Measurements from ENCODE around the gene KCNMA1.

KCNMA1 gene

GRCh38 chr10:77633376-77633775 is 4.2 kb downstream of the KCNMA1 start:
- TF ChIP-seq, protein P1, sequence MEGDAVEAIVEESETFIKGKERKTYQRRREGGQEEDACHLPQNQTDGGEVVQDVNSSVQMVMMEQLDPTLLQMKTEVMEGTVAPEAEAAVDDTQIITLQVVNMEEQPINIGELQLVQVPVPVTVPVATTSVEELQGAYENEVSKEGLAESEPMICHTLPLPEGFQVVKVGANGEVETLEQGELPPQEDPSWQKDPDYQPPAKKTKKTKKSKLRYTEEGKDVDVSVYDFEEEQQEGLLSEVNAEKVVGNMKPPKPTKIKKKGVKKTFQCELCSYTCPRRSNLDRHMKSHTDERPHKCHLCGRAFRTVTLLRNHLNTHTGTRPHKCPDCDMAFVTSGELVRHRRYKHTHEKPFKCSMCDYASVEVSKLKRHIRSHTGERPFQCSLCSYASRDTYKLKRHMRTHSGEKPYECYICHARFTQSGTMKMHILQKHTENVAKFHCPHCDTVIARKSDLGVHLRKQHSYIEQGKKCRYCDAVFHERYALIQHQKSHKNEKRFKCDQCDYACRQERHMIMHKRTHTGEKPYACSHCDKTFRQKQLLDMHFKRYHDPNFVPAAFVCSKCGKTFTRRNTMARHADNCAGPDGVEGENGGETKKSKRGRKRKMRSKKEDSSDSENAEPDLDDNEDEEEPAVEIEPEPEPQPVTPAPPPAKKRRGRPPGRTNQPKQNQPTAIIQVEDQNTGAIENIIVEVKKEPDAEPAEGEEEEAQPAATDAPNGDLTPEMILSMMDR (conservative IDR thresholded peaks at IDR 0.05; ENCODE audit: low read depth, low read length), result no peak
- DNase-seq (ENCODE audit: low read depth), result no peak
- H3K4me3 ChIP-seq (ENCODE audit: low read length), result no peak overlapping the region

- no peak for DNase-seq (ENCODE audit: low read depth)
- no peak overlapping the region for H3K4me3 ChIP-seq (ENCODE audit: low read length)
- TF ChIP-seq, protein P1 (conservative IDR thresholded peaks at IDR 0.05; ENCODE audit: low read depth, low read length), result no peak
Observed at GRCh38 chr10:77631241-77631640, 6.4 kb downstream of the KCNMA1 start.

DNA sequence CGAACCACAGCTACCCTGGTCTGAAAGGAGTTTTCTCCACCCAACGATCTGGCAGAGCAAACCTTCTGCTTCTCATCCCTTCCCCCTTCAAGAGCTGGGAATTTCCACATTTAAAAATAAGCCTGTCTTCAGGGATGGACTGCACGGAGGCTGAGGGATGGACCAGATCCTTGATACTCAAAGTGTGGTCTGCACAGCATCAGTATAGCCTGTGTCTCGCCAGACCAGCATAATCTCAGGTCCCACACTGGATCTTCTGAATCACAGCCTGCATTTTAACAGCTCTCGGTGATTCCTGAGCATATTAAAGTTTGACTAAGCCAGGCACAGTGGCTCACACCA is 7.1 kb downstream of the KCNMA1 start:
- H3K4me3 ChIP-seq (ENCODE audit: low read length), result no peak overlapping the region
- no peak for DNase-seq (ENCODE audit: low read depth)
- TF ChIP-seq, protein P1 (conservative IDR thresholded peaks at IDR 0.05; ENCODE audit: low read depth, low read length), result no peak

- TF ChIP-seq, protein P1 (conservative IDR thresholded peaks at IDR 0.05; ENCODE audit: low read depth, low read length), result no peak
- H3K4me3 ChIP-seq (ENCODE audit: low read length), result no peak overlapping the region
- DNase-seq (ENCODE audit: low read depth), result no peak
Observed at GRCh38 chr10:77629775-77630506, 7.7 kb downstream of the KCNMA1 start.

DNA sequence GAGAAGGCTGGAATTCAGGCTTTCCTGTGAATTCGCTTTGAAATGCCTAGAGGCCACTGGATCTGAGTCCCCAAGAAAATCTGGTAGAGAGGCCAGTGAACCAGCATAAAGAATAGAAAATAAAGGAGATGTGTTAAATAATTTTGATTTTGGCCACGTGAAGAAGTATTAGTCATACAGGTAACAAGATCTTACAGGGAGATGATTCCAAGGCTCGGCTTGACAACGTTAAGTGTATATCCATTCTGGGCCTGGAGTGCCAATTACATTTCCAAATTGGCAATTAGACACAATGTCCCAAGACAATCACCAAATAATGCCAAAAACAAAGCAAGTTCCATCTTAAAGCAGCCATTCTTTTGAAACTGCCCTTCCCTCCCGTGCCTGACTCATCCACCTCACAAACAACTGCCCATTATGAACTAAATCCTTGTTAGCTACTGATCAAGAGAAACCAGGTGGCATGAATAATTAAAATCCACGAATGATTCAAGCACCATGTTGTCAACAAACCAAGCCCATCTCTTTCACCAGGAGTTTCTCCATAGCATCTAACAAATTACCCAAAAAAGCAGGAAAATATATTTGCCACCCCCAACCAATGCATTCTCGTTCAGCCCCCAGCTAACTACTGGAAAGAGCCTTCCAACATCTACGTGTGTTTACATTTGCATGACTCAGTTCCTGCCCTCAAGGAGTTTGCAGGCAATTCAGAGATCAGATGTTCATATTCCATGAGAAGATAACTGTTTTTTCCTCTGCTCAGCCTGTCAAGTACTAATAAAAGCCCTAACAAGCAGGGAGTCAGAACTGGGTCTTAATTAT is 8.5 kb downstream of the KCNMA1 start:
- no peak for DNase-seq (ENCODE audit: low read depth)
- H3K4me3 ChIP-seq (ENCODE audit: low read length), result no peak overlapping the region
- TF ChIP-seq, protein P1 (conservative IDR thresholded peaks at IDR 0.05; ENCODE audit: low read depth, low read length), result no peak

DNA sequence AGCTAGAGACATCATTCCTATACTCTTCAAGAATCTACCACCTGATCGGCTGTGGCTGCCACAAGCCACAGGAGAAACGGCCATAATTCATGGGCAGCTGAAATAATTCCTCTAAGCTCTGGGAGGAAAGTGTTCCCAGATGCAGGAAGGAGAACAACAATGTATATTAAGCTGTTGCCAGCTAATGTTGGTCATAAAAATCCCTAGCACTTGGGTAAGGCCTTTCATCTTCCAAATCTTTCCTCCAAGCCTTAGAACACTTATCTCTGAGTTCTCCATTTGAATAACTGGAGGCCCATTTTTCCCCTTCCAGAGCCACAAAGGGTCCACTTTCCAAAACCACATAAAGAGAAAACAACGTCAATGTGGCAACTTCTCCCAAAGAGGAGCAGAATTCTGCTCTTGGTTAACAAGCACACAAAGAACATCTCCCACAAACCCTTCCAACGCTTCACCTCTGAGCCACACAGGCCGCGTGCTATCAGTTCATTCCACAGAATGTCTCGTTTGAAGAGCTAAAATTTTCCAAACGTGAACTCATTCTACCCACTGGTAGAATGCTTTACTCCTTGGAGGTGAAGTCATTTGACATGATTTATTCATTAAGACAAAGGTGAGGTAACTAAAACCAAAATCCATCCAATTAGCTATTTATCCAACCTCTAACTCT is 11.2 kb downstream of the KCNMA1 start:
- DNase-seq (ENCODE audit: low read depth), result no peak
- TF ChIP-seq, protein P1 (conservative IDR thresholded peaks at IDR 0.05; ENCODE audit: low read depth, low read length), result no peak
- H3K4me3 ChIP-seq (ENCODE audit: low read length), result no peak overlapping the region

Measured in retinal pigment epithelial cell (primary cell).